HG03025 (cell line): Measurements from ENCODE around the gene MUTYH.

Experiments
- ATAC-seq: cut with Tn5 transposase; IDR thresholded peaks from one replicate; pipeline ENCODE4 v1.9.1; 2021; ENCODE audit warnings: mild to moderate bottlenecking, moderate library complexity; ENCODE audit not compliant: unreplicated experiment, low FRiP score

MUTYH gene

DNA sequence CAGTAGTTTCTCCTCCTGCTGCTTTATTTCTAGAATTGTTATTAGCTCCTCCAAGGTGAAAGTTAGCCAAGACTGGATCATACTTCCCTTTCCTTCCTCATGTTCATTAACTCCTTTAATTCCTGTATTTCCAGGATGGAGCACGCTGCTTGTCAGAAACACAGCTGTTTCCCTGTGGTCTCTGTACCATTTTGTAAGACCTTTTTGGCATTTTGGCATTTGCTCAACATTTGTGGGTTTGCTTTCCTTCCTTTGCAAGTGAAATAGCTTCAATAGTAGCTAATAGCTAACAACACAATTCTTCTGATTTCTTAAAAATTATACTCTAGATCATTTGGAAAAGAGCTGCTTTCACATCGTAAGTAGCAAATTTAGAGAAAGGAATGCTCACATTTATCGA, 57.9 kb downstream of the MUTYH start:
- ATAC-seq = no peak
